NB4 (cell line): ENCODE results near the gene PHGDH.

Experiments used
- MYC ChIP-seq: IDR thresholded peaks from 2 replicates; pipeline ENCODE4 v1.6.1; 2011; ENCODE audit warnings: low read depth, low read length
- POLR2A ChIP-seq: IDR thresholded peaks from 2 replicates; pipeline ENCODE4 v1.6.1; 2011; ENCODE audit warnings: mild to moderate bottlenecking; ENCODE audit not compliant: insufficient read length; ENCODE audit errors: extremely low read depth
- TF ChIP-seq, protein P1 (sequence below): IDR thresholded peaks from one replicate; pipeline ENCODE4 v1.5.1; 2012; ENCODE audit warnings: low read depth, low read length

DNA sequence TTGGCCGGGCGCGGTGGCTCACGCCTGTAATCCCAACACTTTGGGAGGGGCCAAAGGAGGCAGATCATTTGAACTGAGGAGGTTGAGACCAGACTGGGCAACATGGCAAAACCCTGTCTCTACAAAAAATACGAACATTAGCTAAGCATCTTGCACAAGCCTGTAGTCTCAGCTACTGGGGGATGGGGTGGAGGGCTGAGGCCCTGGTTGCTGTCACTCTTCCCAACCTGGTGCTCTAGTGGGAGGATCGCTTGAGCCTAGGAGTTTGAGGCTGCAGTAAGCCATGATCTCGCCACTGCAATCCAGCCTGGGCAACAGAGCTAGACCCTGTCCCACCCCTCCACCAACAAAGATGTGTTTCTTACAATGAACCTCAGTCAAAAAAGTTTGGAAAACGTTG, 2.8 kb downstream of the PHGDH start:
- no peak for TF ChIP-seq MYC
- TF ChIP-seq, protein P1, sequence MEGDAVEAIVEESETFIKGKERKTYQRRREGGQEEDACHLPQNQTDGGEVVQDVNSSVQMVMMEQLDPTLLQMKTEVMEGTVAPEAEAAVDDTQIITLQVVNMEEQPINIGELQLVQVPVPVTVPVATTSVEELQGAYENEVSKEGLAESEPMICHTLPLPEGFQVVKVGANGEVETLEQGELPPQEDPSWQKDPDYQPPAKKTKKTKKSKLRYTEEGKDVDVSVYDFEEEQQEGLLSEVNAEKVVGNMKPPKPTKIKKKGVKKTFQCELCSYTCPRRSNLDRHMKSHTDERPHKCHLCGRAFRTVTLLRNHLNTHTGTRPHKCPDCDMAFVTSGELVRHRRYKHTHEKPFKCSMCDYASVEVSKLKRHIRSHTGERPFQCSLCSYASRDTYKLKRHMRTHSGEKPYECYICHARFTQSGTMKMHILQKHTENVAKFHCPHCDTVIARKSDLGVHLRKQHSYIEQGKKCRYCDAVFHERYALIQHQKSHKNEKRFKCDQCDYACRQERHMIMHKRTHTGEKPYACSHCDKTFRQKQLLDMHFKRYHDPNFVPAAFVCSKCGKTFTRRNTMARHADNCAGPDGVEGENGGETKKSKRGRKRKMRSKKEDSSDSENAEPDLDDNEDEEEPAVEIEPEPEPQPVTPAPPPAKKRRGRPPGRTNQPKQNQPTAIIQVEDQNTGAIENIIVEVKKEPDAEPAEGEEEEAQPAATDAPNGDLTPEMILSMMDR = no peak
- no peak for TF ChIP-seq POLR2A
